Measurements from ENCODE around the gene CAMKMT. TPM values are rescaled to one million over a fixed set of nuclear protein-coding genes. Genes with fewer than 3 reads are reported as not detected.

CAMKMT gene
- total RNA-seq, 2 donors from 2014 or later, result 10.7 to 11.6 TPM

GRCh38 chr2:44796771-44797170 is 435.0 kb downstream of the CAMKMT start:
- Histone ChIP-seq H3K9ac (ENCODE audit: low read depth in 2 of 2, low read length in 2 of 2) (no peak overlapping the region), H3K9me3 (no peaks in the 10 kb centered on the region), H3K4me3 (no peak overlapping the region), H3K36me3 (no peaks in the 10 kb centered on the region), H3K4me1 (no peaks in the 10 kb centered on the region), H3K27ac (no peak overlapping the region), H3K27me3 (peaks cover 16% of the 10 kb centered on the region)
- no peak for DNase-seq
- TF ChIP-seq, protein P1, sequence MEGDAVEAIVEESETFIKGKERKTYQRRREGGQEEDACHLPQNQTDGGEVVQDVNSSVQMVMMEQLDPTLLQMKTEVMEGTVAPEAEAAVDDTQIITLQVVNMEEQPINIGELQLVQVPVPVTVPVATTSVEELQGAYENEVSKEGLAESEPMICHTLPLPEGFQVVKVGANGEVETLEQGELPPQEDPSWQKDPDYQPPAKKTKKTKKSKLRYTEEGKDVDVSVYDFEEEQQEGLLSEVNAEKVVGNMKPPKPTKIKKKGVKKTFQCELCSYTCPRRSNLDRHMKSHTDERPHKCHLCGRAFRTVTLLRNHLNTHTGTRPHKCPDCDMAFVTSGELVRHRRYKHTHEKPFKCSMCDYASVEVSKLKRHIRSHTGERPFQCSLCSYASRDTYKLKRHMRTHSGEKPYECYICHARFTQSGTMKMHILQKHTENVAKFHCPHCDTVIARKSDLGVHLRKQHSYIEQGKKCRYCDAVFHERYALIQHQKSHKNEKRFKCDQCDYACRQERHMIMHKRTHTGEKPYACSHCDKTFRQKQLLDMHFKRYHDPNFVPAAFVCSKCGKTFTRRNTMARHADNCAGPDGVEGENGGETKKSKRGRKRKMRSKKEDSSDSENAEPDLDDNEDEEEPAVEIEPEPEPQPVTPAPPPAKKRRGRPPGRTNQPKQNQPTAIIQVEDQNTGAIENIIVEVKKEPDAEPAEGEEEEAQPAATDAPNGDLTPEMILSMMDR (IDR thresholded peaks at IDR 0.05), result no peak
- intact Hi-C loops (cut with DNase I), result no loop called here

- H3K4me1 ChIP-seq, result peaks cover 3% of the 10 kb centered on the region
- no peak overlapping the region for H3K9ac ChIP-seq (ENCODE audit: low read depth in 2 of 2, low read length in 2 of 2)
- peaks cover 31% of the 10 kb centered on the region for H3K27me3 ChIP-seq
- H3K36me3 ChIP-seq, result no peaks in the 10 kb centered on the region
- TF ChIP-seq, protein P1 (IDR thresholded peaks at IDR 0.05), result no peak
- intact Hi-C loops (cut with DNase I), result no loop called here
- H3K27ac ChIP-seq, result no peak overlapping the region
- H3K4me3 ChIP-seq, result no peak overlapping the region
- no peak for DNase-seq
- no peaks in the 10 kb centered on the region for H3K9me3 ChIP-seq
These were observed 436.5 kb downstream of the CAMKMT start for GRCh38 chr2:44798139-44798659.

DNA sequence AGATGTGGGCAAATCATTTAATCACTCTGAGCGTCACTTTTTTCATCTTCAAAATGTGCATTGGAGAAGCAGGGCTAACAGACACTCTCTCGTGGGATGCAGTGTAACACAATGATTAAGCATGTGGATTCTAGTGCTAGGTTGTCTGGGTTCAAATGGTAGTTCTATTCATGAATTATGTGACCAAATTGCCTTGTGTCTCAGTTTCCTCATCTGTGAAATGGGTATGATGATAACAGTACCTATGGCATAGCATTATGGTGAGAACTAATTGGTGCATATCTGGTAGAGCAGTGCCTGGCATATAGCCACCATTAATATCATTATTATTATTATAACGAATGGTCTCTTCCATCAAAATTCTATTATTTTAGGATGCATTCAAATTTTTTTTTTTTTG is 437.4 kb downstream of the CAMKMT start:
- Histone ChIP-seq H3K9me3 (no peaks in the 10 kb centered on the region), H3K27ac (no peak overlapping the region), H3K9ac (ENCODE audit: low read depth in 2 of 2, low read length in 2 of 2) (no peak overlapping the region), H3K4me3 (no peak overlapping the region), H3K36me3 (no peaks in the 10 kb centered on the region), H3K27me3 (peaks cover 40% of the 10 kb centered on the region), H3K4me1 (peaks cover 3% of the 10 kb centered on the region)
- TF ChIP-seq, protein P1 (IDR thresholded peaks at IDR 0.05), result no peak
- no peak for DNase-seq
- intact Hi-C loops (cut with DNase I), result no loop called here

DNA sequence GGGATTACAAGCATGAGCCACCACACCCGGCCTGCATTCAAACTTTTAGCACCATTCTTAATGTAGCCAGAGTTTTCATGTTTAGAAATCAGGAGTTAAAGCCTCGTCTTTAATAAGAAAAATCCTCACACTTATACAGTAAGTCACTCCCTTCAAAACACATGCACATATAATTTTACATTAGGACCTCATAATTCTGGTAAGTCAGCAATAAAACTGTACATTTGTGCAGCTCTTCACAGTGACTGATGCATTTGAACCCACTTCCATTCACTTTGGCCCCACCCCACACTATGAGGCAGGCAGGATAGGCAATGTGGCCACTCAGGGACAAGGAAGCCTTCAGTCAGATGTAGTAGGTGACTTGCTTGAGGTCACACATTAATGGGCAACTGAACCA is 438.0 kb downstream of the CAMKMT start:
- peaks cover 3% of the 10 kb centered on the region for H3K4me1 ChIP-seq
- peaks cover 46% of the 10 kb centered on the region for H3K27me3 ChIP-seq

DNA sequence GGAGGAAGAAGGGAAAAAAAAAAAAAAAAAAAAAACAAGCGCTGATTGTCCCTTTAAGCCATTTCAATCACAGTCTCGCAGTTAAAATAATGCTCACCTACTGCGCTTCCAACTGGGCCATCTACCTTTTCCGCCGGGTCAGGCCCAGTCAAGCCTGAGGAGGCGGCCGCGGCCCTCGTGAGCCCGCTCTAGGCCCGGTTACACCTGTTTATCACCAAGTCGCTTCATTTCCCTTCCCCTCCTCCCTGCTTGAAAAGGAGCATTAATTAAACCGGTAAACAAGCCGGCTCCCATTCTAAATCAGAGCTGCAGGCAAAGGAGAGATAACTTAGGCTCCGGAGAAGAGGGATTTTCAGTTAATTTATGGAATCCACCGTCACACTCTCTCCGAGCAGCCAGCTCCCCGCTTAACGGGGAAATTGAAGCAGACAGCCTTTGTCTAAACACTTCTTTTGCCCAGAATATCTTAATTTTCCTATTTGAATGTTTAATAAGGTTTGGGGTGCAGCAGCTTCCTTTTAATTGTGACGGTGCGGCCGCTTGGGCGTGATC is 439.6 kb downstream of the CAMKMT start:
- Histone ChIP-seq H3K36me3 (no peaks in the 10 kb centered on the region), H3K4me3 (no peak overlapping the region), H3K9ac (ENCODE audit: low read depth in 2 of 2, low read length in 2 of 2) (no peak overlapping the region), H3K27me3 (peaks cover 61% of the 10 kb centered on the region), H3K27ac (no peak overlapping the region), H3K4me1 (peaks cover 3% of the 10 kb centered on the region), H3K9me3 (no peaks in the 10 kb centered on the region)
- DNase-seq, result no peak
- intact Hi-C loops (cut with DNase I), result loop anchor here (10.0 kb wide), 1 partner anchor 143 kb away; the partner anchor contains the start of gene SIX3
- TF ChIP-seq, protein P1 (IDR thresholded peaks at IDR 0.05), result no peak

More for the DNA sequence above, 438.0 kb downstream of the CAMKMT start:
- H3K36me3 ChIP-seq, result no peaks in the 10 kb centered on the region
- no peak overlapping the region for H3K4me3 ChIP-seq
- no peak overlapping the region for H3K9ac ChIP-seq (ENCODE audit: low read depth in 2 of 2, low read length in 2 of 2)
- DNase-seq, result no peak
- no peaks in the 10 kb centered on the region for H3K9me3 ChIP-seq
- TF ChIP-seq, protein P1 (IDR thresholded peaks at IDR 0.05), result no peak
- intact Hi-C loops (cut with DNase I), result loop anchor here (10.0 kb wide), 1 partner anchor 145 kb away; the partner anchor contains the start of gene SIX3
- no peak overlapping the region for H3K27ac ChIP-seq

All from colonic mucosa (tissue), 4 donors.